HG03432 (cell line): ENCODE results near the gene METTL2A.
"Not testable (repeated sequence)": the region's sequence is repeated elsewhere in the genome, so short reads cannot be mapped to it uniquely, and the experiment has no call there.

Source experiments
- ATAC-seq: cut with Tn5 transposase; IDR thresholded peaks from one replicate; pipeline ENCODE4 v1.9.1; 2021; ENCODE audit warnings: mild to moderate bottlenecking, moderate library complexity; ENCODE audit not compliant: unreplicated experiment

METTL2A gene, protein sequence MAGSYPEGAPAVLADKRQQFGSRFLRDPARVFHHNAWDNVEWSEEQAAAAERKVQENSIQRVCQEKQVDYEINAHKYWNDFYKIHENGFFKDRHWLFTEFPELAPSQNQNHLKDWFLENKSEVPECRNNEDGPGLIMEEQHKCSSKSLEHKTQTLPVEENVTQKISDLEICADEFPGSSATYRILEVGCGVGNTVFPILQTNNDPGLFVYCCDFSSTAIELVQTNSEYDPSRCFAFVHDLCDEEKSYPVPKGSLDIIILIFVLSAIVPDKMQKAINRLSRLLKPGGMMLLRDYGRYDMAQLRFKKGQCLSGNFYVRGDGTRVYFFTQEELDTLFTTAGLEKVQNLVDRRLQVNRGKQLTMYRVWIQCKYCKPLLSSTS

GRCh38 chr17:62423647-62424461, at the start of gene METTL2A:
Gene METTL2A, plus strand, starts transcription at chr17:62423897. Its CDS starts 6 bp downstream, at chr17:62423903.
- ATAC-seq = peak; percentile 92

DNA sequence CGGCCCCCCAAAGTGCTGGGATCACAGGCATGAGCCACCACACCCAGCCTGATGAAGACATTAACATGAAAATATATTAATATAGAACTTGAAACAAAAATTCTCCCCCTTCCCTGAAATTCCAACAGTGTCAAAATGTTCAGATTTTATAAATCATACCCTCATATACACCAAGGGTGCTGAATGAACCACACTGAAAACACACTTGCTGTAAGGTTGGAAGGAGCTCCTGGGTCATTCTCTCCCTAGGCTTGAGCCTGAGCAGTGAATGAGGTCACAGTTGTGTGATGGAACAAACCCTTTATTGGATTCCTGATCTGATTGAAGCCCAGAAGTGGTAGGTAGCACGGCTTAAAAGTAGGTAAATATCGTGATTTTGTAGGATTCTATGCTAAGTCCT, 43.4 kb upstream of the METTL2A start, which contains the start of gene EFCAB3:
TSS of gene EFCAB3 (plus strand) at position 301 of the 400 bp plus-strand sequence. CDS start 2,427 bp downstream, outside the sequence.
- no peak for ATAC-seq

GRCh38 chr17:62381561-62381960, 42.1 kb upstream of the METTL2A start:
- ATAC-seq = no peak

GRCh38 chr17:62388856-62389255, 34.8 kb upstream of the METTL2A start:
- ATAC-seq = no peak

DNA sequence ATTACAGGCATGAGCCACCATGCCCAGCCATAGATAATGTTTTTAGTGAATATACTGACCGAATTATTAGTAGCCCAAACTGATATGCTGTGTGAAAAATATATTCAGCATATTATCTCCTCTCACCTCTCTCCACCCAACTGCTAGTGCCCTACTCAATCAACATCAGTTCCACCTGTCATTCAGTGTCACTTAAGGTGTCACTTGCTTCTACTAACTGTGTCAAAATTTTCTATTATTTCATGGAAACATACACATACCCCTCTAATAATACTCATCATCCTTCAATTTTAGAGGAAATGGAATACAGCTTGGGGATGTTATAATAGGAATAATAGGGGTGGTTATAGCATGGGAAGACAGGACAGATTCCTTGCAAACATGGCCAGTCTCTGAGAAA, 30.8 kb upstream of the METTL2A start:
- no peak for ATAC-seq

DNA sequence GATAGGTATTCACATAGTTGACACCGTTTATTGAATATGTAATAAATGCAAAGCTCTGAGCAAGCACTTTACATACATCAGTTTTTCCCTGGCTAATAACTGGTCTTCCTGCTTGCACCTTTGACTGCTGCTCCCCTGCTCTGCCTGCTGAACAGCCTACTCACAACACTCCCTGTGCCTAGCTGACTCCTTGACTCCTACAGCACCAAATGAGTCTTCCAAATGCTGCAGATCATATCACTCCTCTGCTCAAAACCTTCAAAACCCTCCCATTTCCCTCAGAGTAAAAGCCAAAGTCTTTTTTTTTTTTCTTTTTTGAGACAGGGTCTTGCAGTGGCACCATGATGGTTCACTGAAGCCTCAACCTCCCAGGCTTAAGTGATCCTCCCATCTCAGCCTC, 24.8 kb upstream of the METTL2A start:
- no peak for ATAC-seq

GRCh38 chr17:62405451-62405850, 18.2 kb upstream of the METTL2A start:
- no peak for ATAC-seq

DNA sequence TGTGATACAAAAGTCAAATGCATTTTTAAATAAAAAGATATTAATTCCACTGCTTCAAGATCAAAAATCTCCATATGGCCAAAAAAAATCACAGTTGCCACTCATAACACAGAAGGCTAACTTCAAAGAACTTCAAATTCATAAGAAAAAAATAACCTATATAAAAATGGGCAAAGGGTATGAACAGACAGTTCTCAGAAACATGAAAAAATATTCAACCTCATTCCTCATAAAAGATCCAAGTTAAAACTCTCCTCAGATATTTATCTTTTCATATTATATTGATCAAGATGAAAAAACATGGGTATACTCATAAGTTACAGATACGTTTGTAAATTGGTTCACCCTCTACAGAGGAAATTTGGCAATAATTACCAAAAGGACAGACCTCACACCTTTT, 10.6 kb upstream of the METTL2A start:
- ATAC-seq = not testable (repeated sequence)

GRCh38 chr17:62426214-62426613, 2.5 kb downstream of the METTL2A start:
- ATAC-seq = not testable (repeated sequence)

- not testable (repeated sequence) for ATAC-seq
Observed at GRCh38 chr17:62435251-62435650, 11.6 kb downstream of the METTL2A start.

GRCh38 chr17:62441181-62441580, 17.5 kb downstream of the METTL2A start:
- ATAC-seq = not testable (repeated sequence)

DNA sequence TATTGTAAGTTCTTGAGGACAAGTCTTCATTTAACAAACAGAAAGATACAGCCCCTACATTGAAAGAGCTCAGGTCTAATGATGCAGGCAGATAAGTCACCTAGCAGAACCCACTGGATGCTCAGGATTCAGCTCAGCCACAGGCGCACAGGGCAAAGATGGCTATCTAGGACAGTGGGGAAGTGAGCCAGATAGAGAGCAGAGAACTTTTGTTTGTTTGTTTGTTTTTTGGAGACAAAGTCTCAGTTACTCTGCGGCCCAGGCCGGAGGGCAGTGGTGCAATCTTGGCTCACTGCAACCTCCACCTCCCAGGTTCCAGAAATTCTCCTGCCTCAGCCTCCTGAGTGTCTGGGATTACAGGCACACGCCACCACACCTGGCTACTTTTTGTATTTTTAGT, 20.4 kb downstream of the METTL2A start:
- ATAC-seq = no peak

DNA sequence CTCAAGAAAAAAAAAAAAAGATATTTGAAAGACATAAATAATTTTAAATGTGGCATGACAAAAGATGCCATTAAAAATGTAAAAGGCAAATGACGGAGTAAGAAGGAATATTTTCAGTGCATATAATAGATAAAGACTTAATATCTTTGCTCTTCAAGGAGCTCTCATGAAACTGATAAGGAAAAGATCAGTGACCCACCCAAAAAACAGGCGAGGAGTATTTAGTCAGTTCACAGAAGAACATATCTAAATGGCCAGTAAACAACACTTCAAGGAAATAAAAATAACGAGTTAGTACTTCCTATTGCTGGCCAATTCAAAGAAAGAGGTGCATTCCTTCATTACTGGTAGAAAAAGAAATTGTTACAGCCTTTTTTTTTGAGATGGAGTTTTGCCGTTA, 22.1 kb downstream of the METTL2A start:
- not testable (repeated sequence) for ATAC-seq

- not testable (repeated sequence) for ATAC-seq
Observed at GRCh38 chr17:62452195-62452594, 28.5 kb downstream of the METTL2A start.

GRCh38 chr17:62453041-62453440, 29.3 kb downstream of the METTL2A start:
- ATAC-seq = not testable (repeated sequence)

DNA sequence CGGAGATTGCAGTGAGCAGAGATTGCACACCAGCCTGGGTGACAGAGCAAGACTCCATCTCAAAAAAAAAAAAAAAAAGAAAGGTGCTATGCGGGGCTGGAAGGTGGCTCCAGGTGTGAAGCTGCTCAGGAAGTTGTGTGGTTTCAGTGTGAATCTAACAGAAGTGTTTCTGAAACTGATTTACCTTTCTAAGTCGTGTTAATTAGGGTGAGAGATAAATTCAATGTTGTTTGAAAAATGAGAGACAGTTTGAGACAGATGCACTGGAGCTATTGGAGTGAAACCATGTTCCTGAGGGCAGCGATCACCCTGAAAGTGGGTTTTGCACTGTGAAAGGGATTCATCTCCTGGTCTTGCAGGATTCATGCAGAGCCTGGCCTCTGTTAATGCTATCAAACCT, 30.0 kb downstream of the METTL2A start:
- ATAC-seq = peak; percentile 34

DNA sequence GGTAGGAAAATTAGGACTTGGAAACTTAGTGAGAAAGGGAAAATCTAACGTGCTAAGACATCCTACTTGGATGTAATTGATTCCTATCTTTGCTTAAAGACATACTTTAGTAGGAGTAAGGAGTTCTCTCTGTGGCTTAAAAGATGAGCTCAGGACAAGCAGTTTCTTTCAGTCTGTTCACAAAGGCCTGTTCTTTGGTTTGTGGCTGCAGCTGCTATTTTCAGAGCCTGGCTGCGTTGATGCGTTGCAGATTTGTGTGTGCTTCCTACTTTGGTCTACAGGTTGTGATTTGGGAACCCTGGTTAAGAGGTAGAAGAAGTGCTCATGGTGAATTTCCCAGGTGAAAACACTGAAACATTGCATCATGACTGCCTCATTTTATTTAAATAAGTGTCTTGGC, 30.4 kb downstream of the METTL2A start:
- peak; percentile 61 for ATAC-seq

GRCh38 chr17:62456016-62456415, 32.3 kb downstream of the METTL2A start:
- ATAC-seq = no peak

DNA sequence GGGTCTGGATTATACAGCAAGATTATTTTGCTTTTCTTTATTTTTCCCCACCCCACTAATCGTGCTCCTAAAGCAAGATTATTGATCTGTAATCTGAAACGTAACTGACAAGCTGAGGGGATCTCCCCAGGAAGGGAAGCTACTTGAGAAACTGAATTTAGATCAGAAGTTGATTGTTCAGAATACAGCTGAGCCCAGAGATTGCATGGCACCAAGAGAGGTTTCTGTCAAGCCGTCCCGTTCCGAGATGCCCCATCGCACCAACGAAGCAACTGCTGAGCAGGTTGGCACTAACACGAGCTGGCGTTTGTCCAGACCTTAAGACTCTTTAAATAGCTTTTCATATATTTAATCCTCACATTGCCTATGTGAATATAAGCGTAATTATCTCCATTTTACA, 34.8 kb downstream of the METTL2A start:
- ATAC-seq = not testable (repeated sequence)

DNA sequence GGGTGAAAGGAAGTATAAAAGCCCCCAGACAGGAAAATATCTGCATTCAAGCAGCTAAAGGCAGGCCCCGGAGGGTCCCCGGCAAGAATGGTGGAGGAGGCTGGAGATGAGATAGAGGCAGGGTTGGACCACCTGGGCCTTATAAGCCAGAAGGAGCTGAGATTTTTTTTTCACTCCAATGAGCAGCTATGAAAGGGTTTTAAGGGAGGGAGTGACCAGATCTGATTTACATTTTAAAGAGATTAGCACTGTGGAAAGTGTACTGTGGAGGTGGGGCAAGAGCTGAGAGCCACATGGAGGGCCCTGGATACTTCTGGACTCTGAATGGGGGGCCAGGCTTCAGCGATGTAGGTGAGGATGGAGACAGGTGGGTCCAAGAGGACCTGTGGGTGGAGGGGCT, 40.7 kb downstream of the METTL2A start:
- not testable (repeated sequence) for ATAC-seq

- not testable (repeated sequence) for ATAC-seq
Observed at GRCh38 chr17:62465271-62465670, 41.6 kb downstream of the METTL2A start.
